CD4-positive, alpha-beta T cell (primary cell): ENCODE measurements around the gene ZNF337. TPM values are rescaled to one million over a fixed set of nuclear protein-coding genes. Genes with fewer than 3 reads are reported as not detected.

Source experiments
- ATAC-seq: fragments of 200-7000 bp; cut with Tn5 transposase; one replicate; pipeline ENCODE4 v1.10.0; 2022; ENCODE audit warnings: mild to moderate bottlenecking; ENCODE audit not compliant: poor library complexity
- CTCF ChIA-PET: fragments of 350-600 bp; sonication (Branson Sonifier 250); formaldehyde crosslinking; loops from one replicate; lab custom pipeline; 2021; ENCODE audit warnings: antibody characterized with exemption, inconsistent platforms; lab: Charles Lee
- POLR2A ChIA-PET: fragments of 350-600 bp; sonication (Branson Sonifier 250); formaldehyde crosslinking; loops from one replicate; lab custom pipeline; 2021; ENCODE audit warnings: antibody characterized with exemption, inconsistent platforms; lab: Charles Lee
- DNase-seq, 14 experiments: peaks; one replicate each; pipeline ENCODE4 v3.0.0-alpha.2; 2013 to 2020; ENCODE audit warnings: mixed read lengths in 2 of 14
- H3K27ac ChIP-seq, 2 donors: one replicate each; pipeline versions ENCODE4 v1.5.1 to v1.7.0; 2013; ENCODE audit warnings: low read length in 2 of 2, low read depth in 1 of 2, mild to moderate bottlenecking in 1 of 2
- H3K27me3 ChIP-seq, 2 experiments: 1 replicate in 1 of 2; 2 replicates in 1 of 2; pipeline versions ENCODE4 v1.6.1 to v1.7.0; 2013; ENCODE audit warnings: low read length in 2 of 2, control low read depth in 1 of 2, mild to moderate bottlenecking in 1 of 2, moderate library complexity in 1 of 2; ENCODE audit not compliant: insufficient read depth in 2 of 2, control insufficient read depth in 1 of 2
- H3K36me3 ChIP-seq: one replicate; pipeline ENCODE4 v1.6.1; 2013; ENCODE audit warnings: low read length, control low read depth; ENCODE audit not compliant: insufficient read depth
- H3K4me1 ChIP-seq: one replicate; pipeline ENCODE4 v1.6.1; 2013; ENCODE audit warnings: low read length, control low read depth; ENCODE audit not compliant: insufficient read depth
- H3K4me3 ChIP-seq: one replicate; pipeline ENCODE4 v1.5.1; 2013; ENCODE audit warnings: mild to moderate bottlenecking, low read length, moderate library complexity
- H3K9me3 ChIP-seq, 2 experiments: 1 replicate in 1 of 2; 2 replicates in 1 of 2; pipeline versions ENCODE4 v1.6.1 to v1.7.0; 2013; ENCODE audit warnings: low read length in 2 of 2, mild to moderate bottlenecking in 2 of 2, control low read depth in 1 of 2, moderate library complexity in 1 of 2; ENCODE audit not compliant: control insufficient read depth in 1 of 2, insufficient read depth in 1 of 2
- H3K27ac Mint-ChIP-seq: one replicate; pipeline ENCODE4 v1.8.0; 2020; ENCODE audit warnings: mixed read lengths
- H3K27me3 Mint-ChIP-seq: one replicate; pipeline ENCODE4 v1.8.0; 2021; ENCODE audit warnings: mixed read lengths
- H3K36me3 Mint-ChIP-seq: one replicate; pipeline ENCODE4 v1.8.0; 2021; ENCODE audit warnings: low read depth, mixed read lengths
- H3K4me1 Mint-ChIP-seq: one replicate; pipeline ENCODE4 v1.8.0; 2021; ENCODE audit warnings: low read depth, mixed read lengths
- H3K4me3 Mint-ChIP-seq: one replicate; pipeline ENCODE4 v1.8.0; 2020; ENCODE audit warnings: mild to moderate bottlenecking, mixed read lengths
- H3K9me3 Mint-ChIP-seq: one replicate; pipeline ENCODE4 v1.8.0; 2020; ENCODE audit warnings: mixed read lengths
- CTCF ChIP-seq: fragments of 200-600 bp; IDR thresholded peaks from one replicate; pipeline ENCODE4 v1.8.0; 2022; ENCODE audit warnings: antibody characterized with exemption, mild to moderate bottlenecking
- intact Hi-C, 2 experiments: fragments of 100-400 bp; cut with DNase I in 1 of 2; cut with micrococcal nuclease in 1 of 2; formaldehyde crosslinking; loops; one replicate each; pipeline versions ENCODE4 v1.15.1 to v1.9.0; 2023 to 2025; cut with DNase I, micrococcal nuclease
- total RNA-seq, 174 experiments: library from RNA in 2 of 174; stranded (reverse) in 2 of 174; gene quantifications; one replicate each; pipeline ENCODE4 v1.2.3 and lab custom pipeline; 2021 to 2026

The ZNF337 gene
- total RNA-seq, 2 experiments from 2014 or later = 17.9 to 18.1 TPM

DNA sequence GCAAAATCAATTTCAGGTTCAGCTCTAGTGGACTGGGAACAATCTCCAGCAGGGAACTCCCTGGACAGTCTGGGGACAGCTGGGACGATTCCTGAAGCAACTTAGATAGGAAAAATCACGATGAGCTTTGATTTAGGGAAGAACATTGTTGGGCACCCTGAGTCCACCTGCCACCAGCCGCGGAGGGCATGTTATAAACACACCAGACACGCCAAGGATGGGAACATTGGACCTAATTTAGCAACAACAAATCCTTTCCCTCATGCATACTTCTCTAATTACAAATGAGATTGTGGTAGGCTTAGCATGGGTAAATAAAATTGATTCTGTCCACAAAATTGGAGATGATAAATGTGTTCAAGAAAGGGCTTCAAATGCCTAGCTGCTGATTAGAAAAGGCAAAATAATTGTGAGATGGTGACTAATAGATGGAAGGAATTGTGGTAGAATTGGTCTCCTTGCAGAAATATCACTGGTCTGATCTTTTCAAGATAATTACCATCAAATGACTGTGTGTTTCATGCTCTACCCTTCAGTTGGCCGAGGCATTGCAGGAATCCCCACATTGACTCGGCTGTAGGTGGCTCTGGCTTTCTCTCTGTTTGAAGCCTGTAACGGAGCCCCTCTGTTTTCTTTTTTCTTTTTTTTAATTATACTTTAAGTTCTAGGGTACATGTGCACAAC lies 66.7 kb downstream of the ZNF337 start:
- DNase-seq = no peak
- Histone ChIP-seq H3K4me1 (no peaks in the 10 kb centered on the region), H3K27me3 (no peaks in the 10 kb centered on the region), H3K36me3 (no peaks in the 10 kb centered on the region), H3K4me3 (no peak overlapping the region), H3K9me3 (peaks cover 0 to 8% of the 10 kb centered on the region in 2 experiments), H3K27ac (no peak overlapping the region)
- ATAC-seq = no peak
- intact Hi-C loops = loop anchor here in 1 of 2 experiments (5.0 kb wide), 1 partner anchor 238 kb away; the partner anchor contains the start of gene ABHD12
- H3K36me3 Mint-ChIP-seq = peaks cover 15% of the 10 kb centered on the region
- POLR2A ChIA-PET = no interaction called here
- peaks cover 7% of the 10 kb centered on the region for H3K9me3 Mint-ChIP-seq
- no peak overlapping the region for H3K4me3 Mint-ChIP-seq
- CTCF ChIA-PET = no interaction called here
- no peak overlapping the region for H3K27ac Mint-ChIP-seq
- H3K4me1 Mint-ChIP-seq = no peaks in the 10 kb centered on the region
- H3K27me3 Mint-ChIP-seq = no peaks in the 10 kb centered on the region
- no peak for TF ChIP-seq CTCF

- DNase-seq = no peak
- TF ChIP-seq CTCF = no peak
- ATAC-seq = no peak
- Mint-ChIP-seq H3K9me3 (peaks cover 7% of the 10 kb centered on the region), H3K27ac (no peak overlapping the region), H3K36me3 (peaks cover 14% of the 10 kb centered on the region), H3K27me3 (no peaks in the 10 kb centered on the region), H3K4me3 (no peak overlapping the region), H3K4me1 (peaks cover 22% of the 10 kb centered on the region)
- Histone ChIP-seq H3K4me1 (peaks cover 19% of the 10 kb centered on the region), H3K4me3 (no peak overlapping the region), H3K36me3 (no peaks in the 10 kb centered on the region), H3K9me3 (peaks cover 0 to 8% of the 10 kb centered on the region in 2 experiments), H3K27ac (no peak overlapping the region), H3K27me3 (no peaks in the 10 kb centered on the region)
- POLR2A ChIA-PET = no interaction called here
- intact Hi-C loops = loop anchor here in 1 of 2 experiments (5.0 kb wide), 1 partner anchor 234 kb away; the partner anchor contains the start of gene ABHD12
- CTCF ChIA-PET = no interaction called here
These were observed 69.9 kb downstream of the ZNF337 start for GRCh38 chr20:25626779-25627178.

- H3K27ac ChIP-seq = peak overlapping the region in 1 of 2 donors; percentile 21
- H3K36me3 ChIP-seq = no peaks in the 10 kb centered on the region
- H3K4me1 Mint-ChIP-seq = peaks cover 22% of the 10 kb centered on the region
- ATAC-seq (no peak), DNase-seq (no peak)
- peaks cover 0 to 8% of the 10 kb centered on the region in 2 experiments for H3K9me3 ChIP-seq
- no peaks in the 10 kb centered on the region for H3K27me3 Mint-ChIP-seq
- H3K9me3 Mint-ChIP-seq = peaks cover 3% of the 10 kb centered on the region
- TF ChIP-seq CTCF = no peak
- peak overlapping the region; percentile 69 for H3K4me3 ChIP-seq
- ChIA-PET POLR2A (no interaction called here), CTCF (no interaction called here)
- H3K27me3 ChIP-seq = no peaks in the 10 kb centered on the region
- H3K4me3 Mint-ChIP-seq = peak overlapping the region; percentile 96
- peaks cover 19% of the 10 kb centered on the region for H3K4me1 ChIP-seq
- H3K36me3 Mint-ChIP-seq = peaks cover 14% of the 10 kb centered on the region
- peak overlapping the region; percentile 88 for H3K27ac Mint-ChIP-seq
- intact Hi-C loops = loop anchor here in 1 of 2 experiments (2.0 to 5.0 kb wide), 2 partner anchors 72 to 427 kb away; partner anchors contain the start of genes ENTPD6 and ZNF337
These were observed 72.1 kb downstream of the ZNF337 start for GRCh38 chr20:25624500-25624939.

Other genes with a start within 250 kb of the ZNF337 start
- gene NINL, start 111.3 kb downstream of the ZNF337 start, total RNA-seq = 1 to 10 TPM; 2.7 to 4.0 TPM
- gene NANP, start 72.8 kb downstream of the ZNF337 start, total RNA-seq = 1 to 10 TPM; 1.1 to 1.2 TPM